ENCODE results near the gene ALG11.
"Not testable (repeated sequence)": the region's sequence is repeated elsewhere in the genome, so short reads cannot be mapped to it uniquely, and the experiment has no call there.

ALG11 gene

DNA sequence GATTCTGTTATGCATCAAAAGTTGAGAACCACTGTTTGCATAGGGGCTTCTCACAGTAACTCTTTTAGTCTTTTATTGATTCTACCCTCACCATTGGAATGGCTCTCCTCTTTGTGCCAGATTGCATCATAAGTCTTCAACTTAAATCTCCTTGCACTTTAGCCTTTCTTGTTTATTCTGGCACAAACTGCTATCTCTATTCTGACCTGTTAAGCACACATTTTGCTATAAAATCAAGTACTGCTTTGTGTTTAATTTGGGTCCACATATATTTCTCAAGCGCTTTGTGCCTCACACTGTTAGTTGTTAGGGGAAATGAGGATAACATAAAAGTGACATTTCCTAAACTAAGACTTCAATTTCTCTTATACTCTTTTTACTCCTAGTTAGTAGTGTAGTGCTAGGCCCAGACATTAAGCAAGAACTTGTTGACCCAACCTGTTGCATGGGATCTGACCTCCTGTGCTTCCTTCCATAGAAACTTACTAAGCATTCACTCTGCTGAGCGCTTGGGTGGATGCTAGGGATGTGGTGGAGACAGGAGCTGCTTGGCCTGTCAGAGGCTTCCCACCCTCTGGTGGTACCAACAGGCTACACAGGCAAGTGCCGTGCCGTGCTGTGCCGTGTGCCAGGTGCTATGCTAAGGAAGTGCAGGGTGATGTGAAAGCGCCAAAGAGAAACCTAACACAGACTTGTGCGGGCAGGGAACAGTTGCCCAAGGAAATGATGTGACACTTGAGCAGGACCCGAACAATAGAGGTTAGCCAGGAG is 13.5 kb downstream of the ALG11 start:
- no peak for DNase-seq (ENCODE audit: low spot score)
- TF ChIP-seq, protein P1, sequence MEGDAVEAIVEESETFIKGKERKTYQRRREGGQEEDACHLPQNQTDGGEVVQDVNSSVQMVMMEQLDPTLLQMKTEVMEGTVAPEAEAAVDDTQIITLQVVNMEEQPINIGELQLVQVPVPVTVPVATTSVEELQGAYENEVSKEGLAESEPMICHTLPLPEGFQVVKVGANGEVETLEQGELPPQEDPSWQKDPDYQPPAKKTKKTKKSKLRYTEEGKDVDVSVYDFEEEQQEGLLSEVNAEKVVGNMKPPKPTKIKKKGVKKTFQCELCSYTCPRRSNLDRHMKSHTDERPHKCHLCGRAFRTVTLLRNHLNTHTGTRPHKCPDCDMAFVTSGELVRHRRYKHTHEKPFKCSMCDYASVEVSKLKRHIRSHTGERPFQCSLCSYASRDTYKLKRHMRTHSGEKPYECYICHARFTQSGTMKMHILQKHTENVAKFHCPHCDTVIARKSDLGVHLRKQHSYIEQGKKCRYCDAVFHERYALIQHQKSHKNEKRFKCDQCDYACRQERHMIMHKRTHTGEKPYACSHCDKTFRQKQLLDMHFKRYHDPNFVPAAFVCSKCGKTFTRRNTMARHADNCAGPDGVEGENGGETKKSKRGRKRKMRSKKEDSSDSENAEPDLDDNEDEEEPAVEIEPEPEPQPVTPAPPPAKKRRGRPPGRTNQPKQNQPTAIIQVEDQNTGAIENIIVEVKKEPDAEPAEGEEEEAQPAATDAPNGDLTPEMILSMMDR (IDR thresholded peaks at IDR 0.05; ENCODE audit: extremely low read depth, insufficient read depth, missing control alignments): no peak
- in situ Hi-C loops (cut with MboI; ENCODE audit: low pct_unique_long_range_greater_than_20kb, low sequenced_read_pairs, unreplicated experiment): no loop called here

- TF ChIP-seq, protein P1 (IDR thresholded peaks at IDR 0.05; ENCODE audit: extremely low read depth, insufficient read depth, missing control alignments): no peak
- no peak for DNase-seq (ENCODE audit: low spot score)
- in situ Hi-C loops (cut with MboI; ENCODE audit: low pct_unique_long_range_greater_than_20kb, low sequenced_read_pairs, unreplicated experiment): no loop called here
These were observed 14.0 kb downstream of the ALG11 start for GRCh38 chr13:52026246-52026626.

DNA sequence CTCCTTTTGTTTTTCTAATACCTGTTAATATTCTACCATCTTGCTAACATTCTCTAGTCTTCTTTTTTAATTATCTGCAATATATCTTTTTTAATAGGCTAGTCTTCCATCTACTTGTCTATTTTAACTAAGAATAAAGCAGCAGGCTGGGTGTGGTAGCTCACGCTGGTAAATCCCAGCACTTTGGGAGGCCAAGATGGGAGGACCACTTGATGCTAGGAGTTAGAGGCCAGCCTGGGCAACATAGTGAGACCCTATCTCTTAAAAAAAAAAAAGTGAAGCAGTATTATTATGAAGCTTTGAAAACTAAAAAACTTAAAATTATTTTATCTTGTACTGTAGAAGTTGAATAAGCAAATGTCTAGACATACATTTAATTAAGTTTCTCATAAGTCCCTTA is 15.6 kb downstream of the ALG11 start:
- no peak for DNase-seq (ENCODE audit: low spot score)
- in situ Hi-C loops (cut with MboI; ENCODE audit: low pct_unique_long_range_greater_than_20kb, low sequenced_read_pairs, unreplicated experiment): no loop called here
- TF ChIP-seq, protein P1 (IDR thresholded peaks at IDR 0.05; ENCODE audit: extremely low read depth, insufficient read depth, missing control alignments): no peak

- in situ Hi-C loops (cut with MboI; ENCODE audit: low pct_unique_long_range_greater_than_20kb, low sequenced_read_pairs, unreplicated experiment): no loop called here
These were observed 17.4 kb downstream of the ALG11 start for GRCh38 chr13:52029569-52029968.

DNA sequence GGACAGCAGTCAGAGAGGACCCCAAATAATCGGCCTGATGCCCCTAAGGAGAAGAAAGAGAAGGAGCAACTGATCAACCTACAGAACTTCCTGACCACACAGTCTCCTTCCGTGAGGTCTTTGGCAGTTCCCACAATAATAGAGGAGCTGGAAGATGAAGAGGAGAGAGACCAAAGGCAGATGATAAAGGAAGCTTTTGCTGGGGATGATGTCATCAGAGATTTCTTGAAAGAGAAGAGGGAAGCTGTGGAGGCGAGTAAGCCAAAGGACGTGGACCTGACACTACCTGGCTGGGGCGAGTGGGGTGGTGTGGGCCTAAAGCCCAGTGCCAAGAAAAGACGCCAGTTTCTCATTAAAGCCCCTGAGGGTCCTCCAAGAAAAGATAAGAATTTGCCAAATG is 18.2 kb downstream of the ALG11 start:
- DNase-seq (ENCODE audit: low spot score); in situ Hi-C loops (cut with MboI; ENCODE audit: low pct_unique_long_range_greater_than_20kb, low sequenced_read_pairs, unreplicated experiment): not testable (repeated sequence)

More at GRCh38 chr13:52029569-52029968, 17.4 kb downstream of the ALG11 start:
- DNase-seq (ENCODE audit: low spot score): no peak
- TF ChIP-seq, protein P1 (IDR thresholded peaks at IDR 0.05; ENCODE audit: extremely low read depth, insufficient read depth, missing control alignments): no peak

DNA sequence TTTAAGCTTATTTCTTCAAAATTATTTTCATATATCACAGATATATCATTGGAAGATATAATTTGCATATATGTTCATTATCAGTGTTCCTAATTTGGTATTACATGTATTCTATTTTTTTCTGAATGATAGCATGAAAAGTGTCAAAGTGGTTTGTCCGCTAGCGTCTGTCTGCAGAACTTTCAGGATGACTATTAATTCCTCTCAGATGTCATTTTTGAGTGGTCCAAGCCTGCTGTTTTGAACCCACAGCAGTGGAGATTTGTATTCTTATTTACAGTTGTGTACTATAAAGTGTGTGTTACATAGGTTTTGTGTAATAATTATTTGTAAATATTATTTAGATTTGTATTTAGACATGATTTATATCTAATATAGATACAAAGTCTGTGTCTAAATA is 20.8 kb downstream of the ALG11 start:
- in situ Hi-C loops (cut with MboI; ENCODE audit: low pct_unique_long_range_greater_than_20kb, low sequenced_read_pairs, unreplicated experiment): no loop called here
- TF ChIP-seq, protein P1 (IDR thresholded peaks at IDR 0.05; ENCODE audit: extremely low read depth, insufficient read depth, missing control alignments): no peak
- DNase-seq (ENCODE audit: low spot score): no peak

GRCh38 chr13:52034616-52035226 is 22.5 kb downstream of the ALG11 start:
- in situ Hi-C loops (cut with MboI; ENCODE audit: low pct_unique_long_range_greater_than_20kb, low sequenced_read_pairs, unreplicated experiment): no loop called here
- TF ChIP-seq, protein P1 (IDR thresholded peaks at IDR 0.05; ENCODE audit: extremely low read depth, insufficient read depth, missing control alignments): no peak
- no peak for DNase-seq (ENCODE audit: low spot score)
